ENCODE measurements around the gene CSMD2.

- TF ChIP-seq, protein P1, sequence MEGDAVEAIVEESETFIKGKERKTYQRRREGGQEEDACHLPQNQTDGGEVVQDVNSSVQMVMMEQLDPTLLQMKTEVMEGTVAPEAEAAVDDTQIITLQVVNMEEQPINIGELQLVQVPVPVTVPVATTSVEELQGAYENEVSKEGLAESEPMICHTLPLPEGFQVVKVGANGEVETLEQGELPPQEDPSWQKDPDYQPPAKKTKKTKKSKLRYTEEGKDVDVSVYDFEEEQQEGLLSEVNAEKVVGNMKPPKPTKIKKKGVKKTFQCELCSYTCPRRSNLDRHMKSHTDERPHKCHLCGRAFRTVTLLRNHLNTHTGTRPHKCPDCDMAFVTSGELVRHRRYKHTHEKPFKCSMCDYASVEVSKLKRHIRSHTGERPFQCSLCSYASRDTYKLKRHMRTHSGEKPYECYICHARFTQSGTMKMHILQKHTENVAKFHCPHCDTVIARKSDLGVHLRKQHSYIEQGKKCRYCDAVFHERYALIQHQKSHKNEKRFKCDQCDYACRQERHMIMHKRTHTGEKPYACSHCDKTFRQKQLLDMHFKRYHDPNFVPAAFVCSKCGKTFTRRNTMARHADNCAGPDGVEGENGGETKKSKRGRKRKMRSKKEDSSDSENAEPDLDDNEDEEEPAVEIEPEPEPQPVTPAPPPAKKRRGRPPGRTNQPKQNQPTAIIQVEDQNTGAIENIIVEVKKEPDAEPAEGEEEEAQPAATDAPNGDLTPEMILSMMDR (IDR thresholded peaks at IDR 0.05; ENCODE audit: insufficient read depth, low read length, poor library complexity, severe bottlenecking) = no peak
- TF ChIP-seq EZH2phosphoT487 (conservative IDR thresholded peaks at IDR 0.05; ENCODE audit: low read length) = no peak
Measured at GRCh38 chr1:33802268-33802667, 362.8 kb downstream of the CSMD2 start.
